DND-41 (cell line): ENCODE measurements around the gene JAML.

Experiments used
- CTCF ChIP-seq: IDR thresholded peaks from 2 replicates; pipeline ENCODE4 v1.5.1; 2012; ENCODE audit warnings: borderline replicate concordance, low read length, moderate library complexity, mild to moderate bottlenecking; ENCODE audit not compliant: poor library complexity, severe bottlenecking; ENCODE audit errors: extremely low read depth
- EZH2 ChIP-seq: IDR thresholded peaks from 3 replicates; pipeline ENCODE4 v1.6.1; 2012; ENCODE audit warnings: borderline replicate concordance, low read depth, mild to moderate bottlenecking, moderate library complexity, low read length, inconsistent platforms; ENCODE audit not compliant: severe bottlenecking

DNA sequence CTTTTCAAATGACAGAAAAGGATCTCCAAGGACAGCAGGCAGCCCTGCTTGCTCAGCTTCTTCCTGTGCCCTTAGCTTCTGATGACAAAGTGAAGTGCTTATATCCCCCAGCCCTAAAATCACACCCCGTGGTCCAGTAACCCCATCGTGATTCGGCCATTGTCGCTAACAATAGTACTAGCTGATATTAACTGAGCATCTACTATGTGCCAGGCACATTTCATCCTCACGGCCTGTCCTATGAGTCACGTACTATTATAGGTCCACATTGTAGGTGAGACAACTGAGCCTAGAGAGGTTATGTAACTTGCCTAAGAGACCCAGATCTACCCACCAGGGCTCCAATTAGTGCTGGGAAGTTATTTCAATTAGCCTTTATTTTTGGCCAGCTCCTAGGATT is 78.3 kb downstream of the JAML start:
- TF ChIP-seq CTCF (no peak), EZH2 (no peak)
